Measurements from ENCODE around the gene UTP20.
"Not testable (repeated sequence)": the region's sequence is repeated elsewhere in the genome, so short reads cannot be mapped to it uniquely, and the experiment has no call there.

The UTP20 gene

GRCh38 chr12:101325590-101325989 lies 45.7 kb downstream of the UTP20 start:
- no peak for DNase-seq (ENCODE audit: low read depth in 2 of 2, low spot score in 1 of 2)

GRCh38 chr12:101327051-101327450 lies 47.1 kb downstream of the UTP20 start:
- DNase-seq (ENCODE audit: low read depth in 2 of 2, low spot score in 1 of 2): no peak

GRCh38 chr12:101327546-101327945 lies 47.6 kb downstream of the UTP20 start:
- DNase-seq (ENCODE audit: low read depth in 2 of 2, low spot score in 1 of 2): no peak

- DNase-seq (ENCODE audit: low read depth in 2 of 2, low spot score in 1 of 2): no peak
Measured at GRCh38 chr12:101328917-101329316, 49.0 kb downstream of the UTP20 start.

GRCh38 chr12:101330631-101331030 lies 50.7 kb downstream of the UTP20 start:
- no peak for DNase-seq (ENCODE audit: low read depth in 2 of 2, low spot score in 1 of 2)

- DNase-seq (ENCODE audit: low read depth in 2 of 2, low spot score in 1 of 2): no peak
Measured at GRCh38 chr12:101336437-101336836, 56.5 kb downstream of the UTP20 start.

- no peak for DNase-seq (ENCODE audit: low read depth in 2 of 2, low spot score in 1 of 2)
Measured at GRCh38 chr12:101338087-101338486, 58.2 kb downstream of the UTP20 start.

- DNase-seq (ENCODE audit: low read depth in 2 of 2, low spot score in 1 of 2): no peak
Measured at GRCh38 chr12:101343893-101344292, 64.0 kb downstream of the UTP20 start.

- DNase-seq (ENCODE audit: low read depth in 2 of 2, low spot score in 1 of 2): no peak
Measured at GRCh38 chr12:101351682-101352081, 71.8 kb downstream of the UTP20 start.

GRCh38 chr12:101356794-101357193 lies 76.9 kb downstream of the UTP20 start:
- no peak for DNase-seq (ENCODE audit: low read depth in 2 of 2, low spot score in 1 of 2)

- DNase-seq (ENCODE audit: low read depth in 2 of 2, low spot score in 1 of 2): no peak
Measured at GRCh38 chr12:101361455-101361854, 81.5 kb downstream of the UTP20 start.

GRCh38 chr12:101368016-101368415 lies 88.1 kb downstream of the UTP20 start:
- DNase-seq (ENCODE audit: low read depth in 2 of 2, low spot score in 1 of 2): no peak

GRCh38 chr12:101372431-101372830 lies 92.5 kb downstream of the UTP20 start:
- no peak for DNase-seq (ENCODE audit: low read depth in 2 of 2, low spot score in 1 of 2)

- DNase-seq (ENCODE audit: low read depth in 2 of 2, low spot score in 1 of 2): no peak
Measured at GRCh38 chr12:101375573-101375972, 95.7 kb downstream of the UTP20 start.

- DNase-seq (ENCODE audit: low read depth in 2 of 2, low spot score in 1 of 2): no peak
Measured at GRCh38 chr12:101379149-101379548, 99.2 kb downstream of the UTP20 start.

GRCh38 chr12:101391181-101391580 lies 111.3 kb downstream of the UTP20 start:
- DNase-seq (ENCODE audit: low read depth in 2 of 2, low spot score in 1 of 2): not testable (repeated sequence)

- DNase-seq (ENCODE audit: low read depth in 2 of 2, low spot score in 1 of 2): no peak
Measured at GRCh38 chr12:101407049-101407435, 127.1 kb downstream of the UTP20 start.

GRCh38 chr12:101407436-101408345 lies 127.8 kb downstream of the UTP20 start, which contains the start of gene ARL1:
Gene ARL1, minus strand, starts transcription at chr12:101407772. Its CDS starts 127 bp downstream, at chr12:101407645.
- peak; percentile 40 to 60 for DNase-seq (ENCODE audit: low read depth in 2 of 2, low spot score in 1 of 2)

- DNase-seq (ENCODE audit: low read depth in 2 of 2, low spot score in 1 of 2): not testable (repeated sequence)
Measured at GRCh38 chr12:101410169-101410568, 130.3 kb downstream of the UTP20 start.

- DNase-seq (ENCODE audit: low read depth in 2 of 2, low spot score in 1 of 2): no peak
Measured at GRCh38 chr12:101414533-101415119, 134.7 kb downstream of the UTP20 start.

- no peak for DNase-seq (ENCODE audit: low read depth in 2 of 2, low spot score in 1 of 2)
Measured at GRCh38 chr12:101415228-101415627, 135.3 kb downstream of the UTP20 start.

GRCh38 chr12:101422066-101422465 lies 142.2 kb downstream of the UTP20 start:
- not testable (repeated sequence) for DNase-seq (ENCODE audit: low read depth in 2 of 2, low spot score in 1 of 2)
